Activated naive CD8-positive, alpha-beta T cell treated with anti-CD3 and anti-CD28 coated beads, Interleukin-2, amount 50 U/mL, for 16 hours (primary cell): ENCODE results near the gene NSMCE1.

Source experiments
- DNase-seq: peaks from one replicate; pipeline ENCODE4 v3.0.0-alpha.2; 2020; ENCODE audit warnings: low read depth, low spot score

NSMCE1 gene

DNA sequence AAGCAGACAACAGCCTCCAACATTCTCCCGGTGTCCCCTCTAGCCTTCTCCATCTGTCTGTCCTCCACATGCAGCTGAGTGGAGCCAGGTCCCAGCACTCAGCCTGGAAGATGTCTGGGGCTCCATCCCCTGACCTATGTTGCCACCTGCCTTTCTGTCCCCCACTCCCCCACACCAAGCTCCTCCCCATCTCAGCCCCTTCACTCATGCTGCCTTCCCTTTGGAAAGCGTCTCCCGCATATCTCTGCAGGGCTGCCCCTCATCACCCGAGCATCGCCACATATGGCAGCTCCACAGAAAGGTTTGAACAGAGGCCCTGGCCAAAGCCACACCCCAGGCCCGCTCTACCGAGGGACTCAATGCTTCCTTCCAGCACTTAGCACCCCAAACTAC lies 24.2 kb downstream of the NSMCE1 start:
- DNase-seq = no peak

DNA sequence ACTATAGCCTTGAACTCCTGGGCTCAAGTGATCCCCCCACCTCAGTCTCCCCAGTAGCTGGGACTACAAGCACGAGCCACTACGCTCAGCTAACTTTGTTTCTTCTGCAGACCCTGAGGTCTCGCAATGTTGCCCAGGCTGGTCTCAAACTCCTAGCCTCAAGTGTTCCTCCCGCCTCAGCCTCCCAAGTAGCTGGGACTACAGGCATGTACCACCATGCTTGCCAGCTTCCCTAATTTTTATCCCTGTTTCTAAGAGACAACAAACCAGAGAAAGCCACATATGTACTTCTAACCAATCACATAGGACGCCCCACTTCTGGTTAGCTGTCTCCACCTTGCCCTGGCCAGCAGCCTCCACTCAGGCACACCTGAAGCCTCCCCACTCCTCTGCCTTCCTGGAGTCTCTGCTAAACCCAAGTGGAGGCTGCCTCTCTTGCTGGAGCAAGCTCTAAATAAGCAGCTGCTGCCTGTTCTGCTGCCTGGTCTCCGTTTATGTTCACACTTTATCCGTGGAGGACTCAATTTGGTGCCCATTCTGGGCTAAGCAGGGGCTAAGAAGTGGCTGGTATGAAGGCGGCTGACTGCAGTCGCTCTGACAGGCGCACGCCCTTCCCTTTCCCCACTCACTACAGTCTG lies 24.7 kb downstream of the NSMCE1 start:
- DNase-seq = no peak

DNA sequence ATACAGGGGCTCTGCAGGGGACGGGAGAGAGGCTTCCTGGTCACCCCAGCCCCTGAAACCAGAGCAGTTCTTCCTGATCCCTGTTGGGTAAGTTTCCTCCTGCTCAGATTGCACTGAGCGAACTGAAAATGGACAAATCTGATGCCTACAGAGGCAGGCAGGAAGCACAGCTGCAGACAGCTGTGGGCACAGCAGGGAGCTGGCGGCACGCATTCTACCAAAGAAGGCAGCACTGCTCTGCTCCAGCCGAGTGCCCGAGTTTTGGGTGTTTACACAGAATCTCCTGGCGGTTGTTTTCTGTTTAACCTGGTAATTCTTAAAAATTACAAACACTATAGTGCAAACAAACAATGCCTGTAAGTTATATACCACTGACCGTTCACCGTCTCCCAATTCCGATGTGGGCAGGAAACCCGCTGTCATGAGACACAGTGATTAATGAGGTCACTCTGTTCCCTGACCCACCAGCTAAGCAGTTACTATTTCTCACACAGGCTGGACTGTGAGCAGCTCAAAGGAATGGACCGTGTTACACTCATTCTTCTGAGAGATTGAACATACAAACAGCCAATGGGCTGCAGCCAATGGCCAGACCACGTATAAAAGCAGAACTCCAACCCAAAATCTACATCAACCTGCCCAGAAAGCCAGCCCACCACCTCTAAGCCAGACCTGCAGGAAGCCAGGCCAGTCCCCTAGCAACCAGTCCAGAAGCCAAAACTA lies 25.5 kb downstream of the NSMCE1 start:
- DNase-seq = no peak

DNA sequence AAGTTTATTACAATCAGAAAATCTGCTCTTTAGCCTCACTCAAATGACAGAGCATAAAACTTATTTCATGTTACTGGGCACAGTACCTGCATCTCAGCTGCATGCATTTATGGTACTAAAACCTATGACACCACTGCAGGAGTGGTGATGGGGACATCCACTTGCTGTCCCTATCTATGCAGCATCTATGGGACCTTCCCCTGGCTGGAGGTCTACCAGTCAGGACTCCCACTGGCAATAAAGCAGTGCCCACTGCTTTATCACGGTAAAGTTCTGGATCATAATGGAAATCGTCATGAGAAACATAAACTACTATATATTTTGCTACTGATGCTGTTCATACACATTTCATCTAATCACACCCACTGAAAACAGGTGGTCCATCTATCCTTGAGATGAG lies 26.2 kb downstream of the NSMCE1 start:
- no peak for DNase-seq

DNA sequence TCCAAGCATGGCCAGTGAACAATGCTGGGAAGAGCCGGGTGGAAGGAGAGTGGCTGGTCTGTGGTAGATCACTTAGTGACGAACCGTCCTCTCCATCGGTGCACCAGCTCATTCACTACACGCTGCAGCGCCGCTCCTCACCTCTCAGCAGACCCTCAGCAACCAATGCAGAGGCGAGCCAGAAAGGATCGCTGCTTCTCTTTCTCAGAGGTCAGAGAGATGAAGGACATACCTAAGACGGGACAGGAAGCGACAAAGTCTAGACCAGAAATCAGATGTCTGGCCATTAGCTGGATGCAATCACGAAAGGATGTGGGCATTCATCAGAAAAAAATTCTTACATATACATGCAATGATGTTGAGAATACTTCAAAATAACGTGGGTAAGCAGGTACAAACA lies 26.9 kb downstream of the NSMCE1 start:
- DNase-seq = no peak

DNA sequence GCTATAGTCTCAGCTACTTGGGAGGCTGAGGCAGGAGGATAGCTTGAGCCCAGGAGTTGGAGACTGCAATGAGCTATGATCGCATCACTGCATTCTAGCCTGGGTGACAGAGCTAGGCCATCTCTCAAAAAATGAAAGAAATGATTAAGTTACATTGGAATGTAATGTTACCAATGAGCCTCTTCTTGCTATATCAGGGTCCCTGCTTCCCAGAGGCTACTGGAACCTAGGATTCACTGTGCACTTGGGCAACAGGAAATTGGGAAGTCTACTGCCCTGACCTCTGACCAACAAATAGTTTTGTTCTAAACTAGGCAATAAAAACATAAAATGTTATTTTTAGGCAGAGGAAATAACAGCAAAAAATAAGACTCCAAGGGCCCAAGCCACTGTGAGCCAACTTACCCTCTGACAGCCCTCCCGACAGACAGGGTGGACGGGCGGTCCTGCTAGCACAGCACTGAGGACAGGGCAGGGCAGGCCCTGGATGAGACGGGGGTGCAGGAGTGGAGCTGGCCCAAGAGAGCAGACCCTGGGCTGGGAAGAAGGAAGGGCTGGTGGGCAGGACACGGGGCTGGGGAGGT lies 27.5 kb downstream of the NSMCE1 start:
- DNase-seq = no peak

DNA sequence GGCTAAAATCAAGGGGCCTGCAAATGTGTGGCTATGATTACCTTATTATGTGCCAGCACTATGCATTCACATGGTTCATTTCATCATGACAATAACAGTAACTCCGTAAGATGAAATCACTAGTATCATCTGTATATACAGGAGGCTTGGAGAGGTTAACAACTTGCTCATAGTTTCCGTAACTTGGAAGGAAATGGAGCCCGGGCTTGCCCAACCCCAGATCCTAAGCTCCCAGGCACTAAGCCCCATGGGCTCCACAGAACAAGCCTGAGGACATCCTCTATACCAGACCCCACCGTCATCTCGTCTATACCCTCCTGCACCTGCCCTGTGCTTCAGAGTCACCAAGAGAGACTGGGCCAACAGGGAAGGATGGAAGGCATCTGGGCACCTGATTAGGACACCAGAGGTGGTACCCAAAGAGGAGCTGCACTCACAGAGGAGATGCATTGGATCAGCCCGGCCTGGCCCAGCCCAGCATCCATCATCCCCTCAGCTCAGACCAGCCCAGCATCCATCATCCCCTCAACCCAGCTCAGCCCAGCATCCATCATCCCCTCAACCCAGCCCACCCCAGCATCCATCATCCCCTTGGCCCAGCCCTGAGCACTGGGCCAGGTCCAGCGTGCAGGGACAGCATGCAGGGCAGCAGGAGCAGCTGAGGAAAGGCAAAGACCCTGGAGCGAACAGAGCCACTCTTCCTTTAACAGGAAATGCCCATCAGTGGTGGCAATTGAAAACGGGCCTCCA lies 28.5 kb downstream of the NSMCE1 start:
- DNase-seq = no peak

DNA sequence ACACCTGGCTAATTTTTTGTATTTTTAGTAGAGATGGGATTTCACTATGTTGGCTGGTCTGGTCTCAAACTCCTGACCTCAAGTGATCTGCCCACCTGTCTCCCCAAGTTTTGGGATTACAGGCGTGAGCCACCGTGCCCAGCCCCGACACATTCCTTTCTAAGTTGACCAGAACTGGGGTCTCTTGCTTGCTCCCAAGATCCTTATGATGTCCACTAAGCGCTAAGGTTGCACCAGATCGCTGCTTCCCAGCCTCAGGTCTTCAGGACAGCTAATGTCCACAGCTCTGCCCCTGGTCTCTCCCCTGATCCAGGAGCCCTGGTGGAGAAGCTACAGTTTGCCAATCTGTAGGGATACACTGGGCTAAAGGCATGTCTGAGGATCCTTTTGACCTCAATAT lies 29.5 kb downstream of the NSMCE1 start:
- no peak for DNase-seq

DNA sequence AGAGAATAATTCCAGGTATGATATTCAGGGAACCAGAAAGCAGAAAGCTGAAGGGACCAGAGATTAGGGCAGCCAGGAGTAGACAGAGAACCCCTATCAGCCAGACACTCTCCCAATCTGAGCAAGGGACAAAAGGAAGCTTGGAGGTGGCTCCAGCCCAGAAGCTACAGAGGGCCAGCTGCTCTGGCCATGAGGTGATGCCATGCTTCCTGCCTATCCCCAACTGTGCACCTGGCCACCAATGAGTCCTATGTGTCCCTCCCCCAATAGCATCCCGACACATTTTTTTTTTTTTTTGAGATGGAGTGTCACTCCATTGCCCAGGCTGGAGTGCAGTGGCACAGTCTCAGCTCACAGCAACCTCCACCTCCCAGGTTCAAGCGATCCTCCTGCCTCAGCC lies 30.0 kb downstream of the NSMCE1 start:
- no peak for DNase-seq

DNA sequence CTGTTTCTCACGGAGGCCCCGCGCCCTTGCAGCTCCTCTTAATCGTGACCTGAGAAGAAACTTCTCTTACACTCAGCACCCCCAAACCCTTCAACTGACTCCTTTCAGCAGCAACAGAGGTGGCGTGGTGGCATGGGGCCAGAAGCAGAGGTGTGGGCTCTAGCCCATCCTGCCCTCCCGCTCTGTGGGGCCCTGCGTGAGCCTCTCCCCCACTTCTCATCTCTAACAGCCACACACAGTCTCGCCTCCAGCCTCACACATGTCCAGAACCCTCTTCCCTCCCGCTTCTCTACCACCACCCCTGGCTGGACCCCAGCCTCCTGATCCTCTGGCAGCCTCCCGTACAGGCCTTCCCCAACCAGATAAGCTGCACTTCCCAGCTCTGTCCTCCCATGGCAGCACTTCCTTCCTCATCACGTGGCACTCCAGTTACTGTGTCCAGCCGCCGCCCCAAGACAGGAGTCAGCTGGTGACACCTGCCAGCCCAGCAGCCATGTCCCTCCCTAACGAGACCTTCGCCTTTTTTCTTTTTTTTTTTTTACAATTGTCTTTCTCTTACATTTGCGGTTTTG lies 30.5 kb downstream of the NSMCE1 start:
- DNase-seq = no peak

DNA sequence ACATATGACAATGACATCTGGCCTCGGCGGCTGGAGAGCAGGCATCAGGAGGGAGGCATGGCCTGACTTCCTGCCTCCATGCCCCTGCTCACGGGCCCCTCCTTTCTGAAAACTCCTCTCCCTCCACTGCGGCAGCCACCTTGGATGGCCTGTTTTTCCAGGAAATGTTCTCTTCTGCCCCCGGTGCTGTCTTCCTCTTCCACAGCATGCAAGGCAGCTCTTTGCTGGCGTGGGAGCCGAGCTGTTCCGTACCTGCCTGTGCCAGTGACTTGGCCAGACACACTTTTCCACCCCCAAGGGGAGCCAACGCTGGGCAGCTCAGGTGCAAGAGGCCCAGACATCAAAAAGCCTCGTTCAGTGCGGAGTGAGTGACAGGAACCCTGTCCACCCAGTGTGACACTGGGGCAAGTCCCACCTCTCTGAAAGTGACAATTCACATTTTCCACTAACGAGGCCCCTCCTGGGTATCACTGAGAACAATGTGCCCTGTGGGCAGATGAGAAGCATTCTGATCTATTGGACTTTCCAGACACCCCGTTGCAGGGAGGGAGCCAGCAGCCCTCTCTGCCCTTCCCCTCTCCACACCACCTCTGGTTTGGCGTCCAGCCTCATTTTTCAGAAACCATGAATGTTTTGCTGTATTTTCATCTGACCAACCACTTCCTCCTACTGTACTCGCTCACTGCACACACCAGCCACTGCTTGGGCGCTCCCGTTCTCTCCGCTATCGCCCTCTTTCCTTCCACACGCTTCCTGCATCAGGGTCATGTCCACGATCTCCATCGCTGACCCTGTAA lies 31.2 kb downstream of the NSMCE1 start:
- peak; percentile 70 for DNase-seq

DNA sequence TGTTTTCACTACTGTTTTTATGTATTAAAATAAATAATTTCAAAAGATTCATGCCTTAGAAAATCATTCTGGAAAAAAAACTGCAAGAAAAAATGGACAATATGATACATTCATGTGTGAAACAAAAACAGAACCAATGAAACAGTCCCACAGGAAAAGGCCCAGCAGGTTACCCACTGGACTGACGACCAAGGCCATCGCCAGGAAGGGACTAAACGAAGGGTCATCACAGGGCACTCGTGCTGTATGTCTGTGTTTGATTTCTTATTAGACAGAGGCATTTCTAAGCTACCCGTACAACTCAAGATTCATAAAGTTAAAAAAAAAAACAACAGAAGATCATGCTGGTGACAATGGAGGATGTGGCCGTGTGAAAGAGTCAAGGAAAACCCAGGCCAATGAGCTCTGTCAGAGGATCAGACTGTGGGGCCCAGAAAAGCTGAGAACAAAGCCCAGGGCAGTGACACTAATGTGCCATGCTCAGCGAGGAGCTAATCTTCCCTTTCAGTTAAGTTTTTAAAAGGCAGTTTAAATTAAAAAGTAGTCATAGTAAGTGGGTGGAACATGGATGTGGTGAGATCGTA lies 31.8 kb downstream of the NSMCE1 start:
- DNase-seq = peak; percentile 31

DNA sequence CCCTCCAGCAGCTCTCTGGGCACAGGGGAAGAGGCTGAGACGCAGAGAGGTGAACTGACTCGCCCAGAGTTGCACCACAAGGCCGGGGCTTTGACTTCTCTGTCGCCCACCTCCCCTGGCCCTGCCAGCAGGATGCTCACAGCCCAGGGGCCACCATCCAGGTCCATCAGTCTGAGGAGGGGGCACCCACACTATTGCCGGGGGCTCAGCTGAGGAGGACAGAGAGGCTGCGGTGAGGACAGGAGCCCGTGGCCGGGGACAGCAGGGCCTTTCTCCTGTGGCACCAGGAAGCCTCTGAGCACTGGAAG lies 32.7 kb downstream of the NSMCE1 start:
- DNase-seq = no peak

DNA sequence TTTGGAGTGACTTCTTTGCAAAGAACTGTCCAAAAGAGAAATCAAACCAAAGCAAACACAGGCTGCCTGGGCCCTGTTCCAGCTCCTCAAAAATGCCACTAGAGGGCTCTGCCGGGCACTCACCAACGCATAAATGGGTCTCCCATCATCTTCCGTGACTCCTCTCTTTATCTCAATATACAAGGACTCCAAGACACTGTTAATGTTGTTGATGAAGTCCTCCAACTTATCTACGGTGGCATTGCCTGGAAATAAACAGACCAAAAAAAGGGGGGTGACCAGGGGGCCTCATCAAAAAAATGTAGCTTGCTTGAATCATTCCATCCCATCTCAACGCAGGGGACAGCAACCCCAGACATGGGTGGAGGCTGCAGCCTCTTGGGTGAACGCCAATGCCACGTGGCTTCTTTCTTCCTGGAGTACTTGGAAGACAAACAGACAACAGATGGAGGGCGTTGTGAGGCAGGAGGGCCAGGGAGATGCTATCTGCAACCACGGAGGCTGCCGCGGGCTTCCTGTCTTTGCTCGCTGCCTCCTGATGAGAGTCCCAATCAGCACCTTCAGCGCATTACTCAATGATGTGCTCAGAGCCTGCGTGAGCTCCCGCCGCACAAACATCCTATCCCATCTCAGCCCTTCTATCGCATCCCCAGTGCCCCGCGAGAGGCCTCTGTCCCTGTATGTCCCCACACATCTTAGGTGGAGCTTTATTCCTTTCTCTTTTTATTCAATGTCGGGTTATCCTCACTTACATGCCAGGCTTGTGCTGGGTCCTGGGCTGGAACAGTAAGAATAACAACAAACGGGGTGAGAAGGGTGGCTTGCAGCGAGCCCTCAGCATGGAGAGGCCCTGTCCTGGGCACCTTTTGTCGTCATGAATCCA lies 33.3 kb downstream of the NSMCE1 start:
- DNase-seq = peak; percentile 42

DNA sequence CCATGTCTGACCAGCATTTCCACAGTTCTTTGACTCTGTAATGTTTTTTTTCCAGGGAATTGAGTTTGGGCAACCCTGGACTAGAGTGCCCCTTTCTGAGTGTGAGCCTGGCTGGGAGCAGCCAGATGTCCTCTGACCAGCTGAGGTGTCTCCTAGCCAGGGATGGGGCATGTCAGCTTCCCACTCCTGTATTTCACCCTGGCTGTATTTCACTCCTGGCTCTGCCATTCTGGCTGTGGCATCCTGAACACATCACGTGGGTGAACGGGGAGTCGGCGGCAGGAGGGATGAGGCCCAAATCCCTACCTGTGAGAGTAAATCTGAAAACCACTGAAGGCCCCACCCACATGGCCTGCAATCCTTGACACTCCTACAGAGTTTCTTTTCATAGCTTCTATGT lies 34.0 kb downstream of the NSMCE1 start:
- DNase-seq = no peak

DNA sequence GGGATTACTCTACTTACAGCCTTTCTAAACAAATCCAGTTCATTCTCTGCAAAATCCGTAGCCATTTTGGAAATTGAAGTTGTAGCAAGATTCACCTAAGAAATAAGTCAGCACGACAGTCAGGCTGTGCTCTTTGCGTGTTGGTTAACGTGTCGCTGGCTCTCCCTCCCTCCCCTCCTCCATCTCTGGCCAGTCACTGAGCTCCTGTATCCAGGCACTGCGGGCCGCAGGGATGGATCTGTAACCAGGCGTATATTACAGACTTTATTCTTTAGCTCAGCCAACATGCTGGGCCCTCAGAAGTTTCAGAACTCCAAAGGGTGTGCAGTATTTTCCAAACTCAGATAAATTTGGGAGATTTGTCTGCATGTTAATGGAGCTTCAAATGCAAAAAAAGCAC lies 34.4 kb downstream of the NSMCE1 start:
- DNase-seq = no peak

DNA sequence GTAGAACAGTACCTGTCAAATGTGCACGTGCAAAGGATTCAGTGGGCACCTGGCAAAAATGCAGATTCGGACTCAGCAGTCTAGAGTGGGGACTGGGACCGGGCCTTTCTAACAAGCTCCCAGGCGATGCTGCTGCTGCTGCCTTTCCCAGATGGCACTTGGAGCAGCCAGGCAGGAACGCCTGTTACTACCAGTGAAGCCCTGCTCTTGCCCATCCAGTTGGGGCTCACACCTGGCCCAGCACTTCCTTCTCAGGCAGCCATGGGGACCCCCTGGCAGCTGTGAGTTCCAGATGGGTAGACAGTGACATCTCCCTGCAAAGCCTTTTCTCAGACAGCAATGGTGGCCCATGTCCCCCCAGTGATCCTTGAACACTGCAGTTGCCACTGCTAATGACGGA lies 34.8 kb downstream of the NSMCE1 start:
- DNase-seq = no peak

DNA sequence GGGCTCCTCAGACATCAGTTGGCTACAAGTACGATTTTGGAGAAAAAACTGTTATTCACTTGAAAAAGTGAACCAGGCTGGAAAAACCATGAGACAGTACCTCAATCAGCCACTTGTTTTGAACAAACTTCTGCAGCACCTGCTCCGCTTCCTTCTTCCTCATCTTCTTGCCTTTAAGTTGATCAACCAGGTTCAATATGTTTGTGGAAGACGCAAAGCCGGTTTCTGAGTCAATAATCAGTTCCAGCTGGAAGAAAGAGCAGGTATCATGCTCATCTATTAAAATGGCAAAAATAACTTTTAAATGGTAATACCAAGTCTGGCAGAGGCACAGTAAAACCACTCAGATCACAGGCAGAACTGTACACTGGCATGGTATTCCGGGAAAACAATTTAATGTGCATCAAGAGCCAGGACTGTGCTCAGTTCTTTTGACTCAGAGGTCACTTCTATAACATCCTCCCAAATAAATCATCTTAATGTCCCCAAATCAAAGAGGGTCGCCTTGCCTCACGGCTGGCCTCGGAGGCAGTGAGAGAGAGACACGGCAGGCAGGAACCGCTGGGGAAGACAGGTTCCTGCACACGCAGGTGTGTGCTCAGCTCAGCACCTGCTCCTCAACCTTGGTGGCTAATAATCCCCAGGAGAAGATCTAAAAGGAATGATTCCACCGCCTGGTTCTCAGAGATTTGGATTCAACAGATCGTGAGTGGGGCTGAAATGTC lies 35.5 kb downstream of the NSMCE1 start:
- DNase-seq = no peak

DNA sequence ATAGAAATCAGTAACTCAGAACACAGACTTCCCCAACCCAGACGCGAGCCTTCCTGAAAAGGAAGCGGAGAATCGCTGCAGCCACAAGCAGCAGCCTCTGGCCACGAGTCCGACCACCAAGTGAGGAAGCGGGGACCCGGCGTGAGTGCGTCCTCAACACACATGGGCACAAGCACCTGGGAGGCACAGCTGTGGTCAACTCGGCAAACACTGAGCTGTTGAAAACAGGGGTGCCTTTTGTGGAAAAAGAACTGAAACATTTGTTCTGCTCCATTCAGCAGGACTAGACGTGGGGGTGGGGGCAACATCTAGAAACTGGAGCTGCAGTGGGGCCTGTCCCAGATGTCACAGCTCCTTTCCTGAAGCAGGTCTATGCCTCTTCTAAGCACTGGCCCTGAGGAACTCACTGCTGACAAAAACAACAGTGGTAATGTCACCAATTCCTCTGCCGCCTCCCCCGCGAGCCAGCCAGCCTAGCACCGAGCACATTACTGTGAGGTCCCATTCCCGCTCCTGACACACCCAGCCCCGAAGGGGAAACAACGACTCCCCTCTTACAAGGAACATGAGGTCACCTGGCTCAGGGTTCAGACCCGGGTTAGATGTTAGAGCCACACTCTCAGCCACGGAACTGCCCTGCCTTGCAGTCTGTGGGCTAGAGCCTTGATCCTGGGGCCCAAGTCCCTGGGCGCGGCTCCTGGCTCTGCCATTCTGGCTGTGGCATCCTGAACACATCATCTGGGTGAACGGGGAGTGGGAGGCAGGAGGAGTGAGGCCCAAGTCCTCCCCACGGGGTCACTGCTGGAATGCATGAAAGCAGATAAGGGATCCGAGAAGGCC lies 36.3 kb downstream of the NSMCE1 start:
- no peak for DNase-seq
